H1 (cell line): ENCODE measurements around the gene TUBGCP6.

Experiments
- CTCF ChIP-seq, 3 experiments: IDR thresholded peaks; 1 replicate in 2 of 3; 2 replicates in 1 of 3; pipeline versions ENCODE4 v1.5.1 to v1.6.1; 2011; ENCODE audit warnings: low read length in 3 of 3, mild to moderate bottlenecking in 3 of 3, inconsistent platforms in 2 of 3, low read depth in 1 of 3, moderate library complexity in 1 of 3; ENCODE audit not compliant: insufficient read depth in 1 of 3; ENCODE audit errors: control extremely low read depth in 1 of 3
- EGR1 ChIP-seq: IDR thresholded peaks from 2 replicates; pipeline ENCODE4 v1.6.1; 2011; ENCODE audit warnings: low read depth, low read length, borderline replicate concordance
- EP300 ChIP-seq, 2 experiments: IDR thresholded peaks; 1 replicate in 1 of 2; 2 replicates in 1 of 2; pipeline ENCODE4 v1.6.1; 2011 to 2012; ENCODE audit warnings: low read depth in 2 of 2, low read length in 2 of 2, mild to moderate bottlenecking in 2 of 2, borderline replicate concordance in 1 of 2, inconsistent platforms in 1 of 2, moderate library complexity in 1 of 2
- EZH2 ChIP-seq: fragments of 200-600 bp; sonication (generic); IDR thresholded peaks from 2 replicates; pipeline ENCODE4 v1.7.1; 2012; ENCODE audit warnings: low read depth, mild to moderate bottlenecking, moderate library complexity, low read length, inconsistent platforms; ENCODE audit not compliant: severe bottlenecking
- POLR2A ChIP-seq, 2 experiments: IDR thresholded peaks; 1 replicate in 1 of 2; 2 replicates in 1 of 2; pipeline ENCODE4 v1.6.1; 2011; ENCODE audit warnings: low read depth in 2 of 2, low read length in 2 of 2, mild to moderate bottlenecking in 2 of 2; ENCODE audit errors: control extremely low read depth in 1 of 2
- POLR2AphosphoS5 ChIP-seq: IDR thresholded peaks from 2 replicates; pipeline ENCODE4 v1.6.1; 2011; ENCODE audit warnings: low read depth, low read length
- SP1 ChIP-seq: IDR thresholded peaks from 2 replicates; pipeline ENCODE4 v1.6.1; 2011; ENCODE audit warnings: low read depth, low read length
- SP2 ChIP-seq: IDR thresholded peaks from 2 replicates; pipeline ENCODE4 v1.6.1; 2012; ENCODE audit warnings: mild to moderate bottlenecking, low read length, inconsistent platforms
- TAF1 ChIP-seq: IDR thresholded peaks from 2 replicates; pipeline ENCODE4 v1.6.1; 2011; ENCODE audit warnings: mild to moderate bottlenecking, low read depth, low read length
- TBP ChIP-seq: IDR thresholded peaks from 2 replicates; pipeline ENCODE4 v1.6.1; 2011; ENCODE audit warnings: low read depth, low read length, improper control_type of control experiment
- YY1 ChIP-seq: IDR thresholded peaks from 2 replicates; pipeline ENCODE4 v1.6.1; 2011; ENCODE audit warnings: low read depth, mild to moderate bottlenecking, low read length

GRCh38 chr22:50286275-50286674, 41.5 kb upstream of the TUBGCP6 start:
- TF ChIP-seq EGR1 = no peak
- no peak for TF ChIP-seq SP2
- TF ChIP-seq CTCF (IDR thresholded peaks at IDR 0.05; ENCODE audit: control extremely low read depth in 1 of 3, insufficient read depth in 1 of 3, low read depth in 1 of 3, low read length in 3 of 3) = no peak
- no peak for TF ChIP-seq POLR2AphosphoS5
- no peak for TF ChIP-seq EP300 (IDR thresholded peaks at IDR 0.05; ENCODE audit: borderline replicate concordance in 1 of 2, low read depth in 2 of 2, low read length in 2 of 2)
- no peak for TF ChIP-seq POLR2A (IDR thresholded peaks at IDR 0.05; ENCODE audit: control extremely low read depth in 1 of 2, low read depth in 2 of 2, low read length in 2 of 2)
- no peak for TF ChIP-seq TBP
- no peak for TF ChIP-seq SP1
- TF ChIP-seq YY1 = no peak
- no peak for TF ChIP-seq TAF1
- no peak for TF ChIP-seq EZH2
